KBM-7 (cell line): ENCODE results near the gene DNLZ.
"Not testable (repeated sequence)": the region's sequence is repeated elsewhere in the genome, so short reads cannot be mapped to it uniquely, and the experiment has no call there.

Experiments used
- DNase-seq: peaks from one replicate; pipeline ENCODE4 v3.0.0-alpha.2; 2015
- in situ Hi-C: fragments of 300-500 bp; cut with MboI; formaldehyde crosslinking; loops from 2 replicates; pipeline ENCODE4 v1.14.3; 2020; ENCODE audit warnings: low sequenced_read_pairs, low pct_unique_long_range_greater_than_20kb, mixed read lengths

DNLZ gene

DNA sequence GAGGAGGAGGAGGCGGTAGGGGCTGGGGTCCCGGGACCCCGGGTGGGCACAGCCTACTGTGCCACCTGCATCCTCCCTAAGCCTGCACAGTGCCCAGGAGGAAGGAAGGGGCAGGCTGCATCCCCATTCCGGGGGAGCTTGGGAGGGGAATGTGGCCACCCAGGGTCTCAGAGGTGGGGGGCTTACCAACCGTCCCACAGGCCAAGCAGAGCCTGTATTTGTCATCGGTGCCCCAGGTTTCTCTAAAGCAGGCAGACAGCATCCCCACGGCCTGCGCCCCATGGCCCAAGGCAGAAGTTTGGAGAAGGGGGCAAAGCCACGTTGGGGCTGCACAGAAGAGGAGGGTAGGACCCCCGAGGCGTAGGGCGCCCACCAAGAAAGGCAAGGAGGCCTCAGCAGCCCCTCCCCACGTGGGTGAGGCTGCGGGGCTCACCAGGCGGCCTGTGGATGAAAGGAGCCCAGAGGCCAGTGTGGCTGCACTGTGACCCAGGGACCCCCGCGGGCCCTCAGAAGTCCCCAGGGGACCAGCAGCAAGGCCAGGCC, 36.7 kb downstream of the DNLZ start:
- DNase-seq, result no peak
- in situ Hi-C loops, result no loop called here

DNA sequence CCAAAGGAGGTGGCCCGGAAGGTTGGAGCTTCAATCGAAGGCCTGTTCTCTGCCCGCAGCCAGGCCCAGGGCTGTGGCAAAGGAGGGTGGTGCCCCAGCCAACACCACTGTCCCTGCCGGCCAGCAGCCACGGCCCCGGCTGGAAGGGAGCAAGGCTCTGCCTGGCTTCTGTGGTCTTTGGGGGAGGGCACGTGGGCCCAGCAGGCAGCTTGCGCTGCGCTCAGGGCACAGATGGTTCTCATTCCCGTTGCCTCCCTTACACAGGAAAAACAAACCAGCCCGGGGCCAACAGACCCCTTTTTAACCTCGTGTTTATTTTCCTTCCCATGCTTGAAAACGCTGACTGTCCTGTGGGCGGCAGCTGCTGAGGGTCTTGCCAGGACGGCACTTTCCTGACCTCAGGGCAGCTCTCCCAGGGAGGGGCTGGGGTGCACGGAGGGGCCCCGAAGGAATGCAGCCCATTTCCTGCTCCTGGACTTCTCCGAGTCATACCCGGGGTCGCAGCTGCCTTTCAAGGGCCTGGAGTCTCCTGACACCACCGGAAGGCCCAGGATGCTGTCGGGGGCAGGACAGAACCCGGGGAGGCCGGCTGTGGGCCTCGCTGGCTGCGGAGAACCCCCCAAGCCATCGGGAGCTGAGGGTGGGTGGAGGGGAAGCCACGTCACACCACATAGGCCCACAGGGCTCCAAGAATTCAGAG, 37.3 kb downstream of the DNLZ start:
- DNase-seq, result no peak
- in situ Hi-C loops, result no loop called here

DNA sequence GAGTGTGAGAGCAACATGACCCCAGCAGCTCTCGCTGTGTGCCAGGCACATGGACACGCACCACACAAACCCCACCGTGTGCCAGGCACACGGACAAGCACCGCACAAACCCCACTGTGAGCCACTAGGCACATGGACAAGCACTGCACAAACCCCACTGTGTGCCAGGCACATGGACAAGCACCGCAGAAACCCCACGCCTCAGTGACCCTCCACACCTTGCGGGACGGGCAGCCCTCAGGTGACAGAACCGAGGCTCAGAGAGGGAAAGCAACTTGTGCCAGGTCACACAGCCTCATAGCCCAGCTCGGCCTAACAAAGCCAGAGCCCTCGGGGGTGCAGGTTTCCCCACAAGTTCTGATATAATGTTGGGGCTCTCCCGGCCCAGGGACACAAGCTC, 38.2 kb downstream of the DNLZ start:
- in situ Hi-C loops, result no loop called here
- DNase-seq, result no peak

DNA sequence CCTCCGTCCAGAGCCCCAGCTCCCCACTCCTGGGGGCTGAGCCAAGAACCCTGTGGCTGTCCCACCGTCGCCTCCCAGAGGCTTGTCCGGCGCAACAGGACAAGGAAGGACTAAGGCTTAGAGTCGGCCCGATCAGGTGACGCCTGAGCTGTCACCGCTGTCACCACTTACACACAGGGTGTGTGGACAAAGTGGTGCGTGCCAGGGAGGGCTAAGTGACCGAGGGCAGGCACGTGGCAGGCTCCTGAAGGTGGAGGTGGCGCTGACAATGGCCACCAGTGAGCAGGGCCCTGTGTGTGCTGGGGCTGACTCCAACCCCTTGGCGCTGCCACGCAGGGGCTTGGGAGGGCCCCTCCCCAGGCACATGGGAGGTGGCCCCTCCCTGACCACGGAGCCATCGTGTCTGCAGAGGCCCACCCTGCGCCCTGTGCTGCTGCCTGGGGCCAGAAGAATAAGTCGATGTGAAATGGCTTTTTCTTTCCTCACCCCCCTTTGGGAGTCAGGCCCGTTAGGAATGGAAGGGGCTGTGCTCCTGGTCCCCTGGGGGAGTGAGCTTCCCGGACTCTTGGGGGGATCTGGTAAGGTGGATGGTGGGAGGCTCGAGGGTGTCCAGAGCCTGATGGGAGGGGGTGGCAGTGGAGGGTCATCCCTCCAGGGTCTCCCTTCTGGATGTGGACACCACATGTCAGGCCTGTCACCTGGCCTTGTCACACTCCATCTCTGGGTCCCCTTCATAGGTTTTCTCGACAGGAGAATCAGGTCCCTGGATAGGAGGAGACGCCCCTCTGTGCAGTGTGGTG, 38.8 kb downstream of the DNLZ start:
- in situ Hi-C loops, result no loop called here
- no peak for DNase-seq

DNA sequence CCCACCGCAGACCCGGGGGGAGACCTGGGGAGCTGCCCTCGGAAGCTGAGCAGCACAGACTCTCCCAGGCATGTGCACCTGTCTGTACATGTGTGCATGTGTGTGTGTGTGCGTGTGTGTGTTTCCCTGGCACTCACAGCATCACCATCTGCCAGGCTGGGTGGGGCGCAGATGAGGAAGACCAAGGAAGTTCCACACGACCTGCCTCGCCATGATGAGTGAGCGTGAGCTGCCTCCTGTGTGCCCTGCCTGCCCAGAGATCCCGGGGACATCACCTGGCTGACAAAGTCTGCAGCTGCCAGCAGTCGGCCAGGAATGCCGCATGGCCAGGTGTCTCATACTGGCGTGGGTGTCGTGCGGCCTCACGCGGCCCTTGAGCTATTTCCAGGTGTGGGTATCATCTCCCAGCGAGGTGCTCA, 40.2 kb downstream of the DNLZ start:
- no peak for DNase-seq
- in situ Hi-C loops, result no loop called here

DNA sequence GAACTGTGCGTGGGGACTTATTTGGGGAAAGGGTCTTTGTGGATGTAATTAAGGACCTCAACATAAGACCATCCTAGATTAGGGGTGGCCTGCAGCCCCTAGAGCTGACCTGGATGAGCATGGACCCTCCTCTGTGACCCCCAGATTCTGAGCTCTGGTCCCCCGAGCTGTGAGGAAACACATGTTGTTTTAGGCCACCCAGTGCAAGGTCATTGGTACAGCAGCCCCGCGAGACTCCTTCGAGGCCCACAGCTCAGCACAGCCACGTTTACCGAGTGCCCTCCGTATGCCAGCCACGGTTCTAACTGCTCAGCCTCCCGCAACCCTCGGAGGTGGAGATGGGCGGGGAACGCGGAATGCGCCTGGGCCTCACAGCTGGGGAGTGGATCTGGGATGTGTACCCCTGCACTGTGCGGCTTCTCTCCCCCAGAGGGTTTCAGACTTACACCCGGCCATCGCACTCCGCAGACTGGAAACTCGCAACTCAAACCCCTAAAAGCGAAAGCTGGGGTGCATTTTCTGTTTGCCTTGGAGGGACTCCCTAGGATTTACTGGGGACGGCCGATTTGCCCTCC, 40.7 kb downstream of the DNLZ start:
- in situ Hi-C loops, result no loop called here

DNA sequence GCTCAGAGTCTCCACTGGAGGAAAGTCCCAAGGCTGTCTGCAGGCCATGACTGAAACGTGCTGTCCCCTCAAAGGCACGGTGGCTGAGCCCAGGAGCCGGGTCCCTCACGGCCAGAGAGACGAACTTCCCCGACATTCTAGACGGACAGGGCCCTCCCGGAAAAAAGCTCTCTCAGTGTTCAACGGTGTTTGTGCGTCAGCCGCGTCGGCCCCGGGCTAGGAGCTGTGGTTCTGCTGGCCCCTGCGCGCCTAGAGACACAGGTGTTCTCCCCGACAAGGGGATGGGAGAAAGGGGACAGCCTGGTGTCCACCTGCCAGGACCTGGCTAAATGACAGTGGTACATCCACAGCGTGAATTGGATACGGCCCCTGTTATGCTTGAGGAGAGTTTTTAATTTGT, 42.0 kb downstream of the DNLZ start:
- DNase-seq, result no peak
- in situ Hi-C loops, result no loop called here

More for the DNA sequence above, 40.7 kb downstream of the DNLZ start:
- DNase-seq, result no peak

DNA sequence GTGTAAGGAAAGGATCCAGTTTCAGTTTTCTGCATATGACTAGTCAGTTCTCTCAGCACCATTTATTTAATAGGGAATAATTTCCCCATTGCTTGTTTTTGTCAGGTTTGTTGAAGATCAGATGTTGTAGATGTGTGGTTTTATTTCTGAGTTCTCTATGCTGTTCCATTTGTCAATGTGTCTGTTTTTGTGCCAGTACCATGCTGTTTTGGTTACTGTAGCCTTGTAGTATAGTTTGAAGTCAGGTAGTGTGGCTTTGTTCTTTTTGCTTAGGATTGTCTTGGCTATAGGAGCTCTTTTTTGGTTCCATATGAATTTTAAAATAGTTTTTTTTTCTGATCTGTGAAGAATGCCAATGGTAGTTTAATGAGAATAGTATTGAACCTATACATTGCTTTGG, 42.6 kb downstream of the DNLZ start:
- DNase-seq, in situ Hi-C loops: not testable (repeated sequence)

DNA sequence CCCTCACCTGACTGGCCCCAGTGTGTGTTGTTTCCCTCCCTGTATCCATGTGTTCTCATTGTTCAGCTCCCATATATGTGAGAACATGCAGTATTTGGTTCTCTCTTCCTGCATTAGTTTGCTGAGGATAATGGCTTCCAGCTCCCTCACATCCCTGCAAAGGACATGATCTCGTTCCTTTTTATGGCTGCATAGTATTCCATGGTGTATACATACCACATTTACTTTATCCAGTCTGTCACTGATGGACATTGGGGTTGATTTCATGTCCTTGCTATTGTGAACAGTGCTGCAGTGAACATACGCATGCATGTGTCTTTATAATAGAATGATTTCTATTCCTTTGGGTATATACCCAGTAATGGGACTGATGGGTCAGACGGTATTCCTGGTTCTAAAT, 43.6 kb downstream of the DNLZ start:
- DNase-seq, in situ Hi-C loops: not testable (repeated sequence)

DNA sequence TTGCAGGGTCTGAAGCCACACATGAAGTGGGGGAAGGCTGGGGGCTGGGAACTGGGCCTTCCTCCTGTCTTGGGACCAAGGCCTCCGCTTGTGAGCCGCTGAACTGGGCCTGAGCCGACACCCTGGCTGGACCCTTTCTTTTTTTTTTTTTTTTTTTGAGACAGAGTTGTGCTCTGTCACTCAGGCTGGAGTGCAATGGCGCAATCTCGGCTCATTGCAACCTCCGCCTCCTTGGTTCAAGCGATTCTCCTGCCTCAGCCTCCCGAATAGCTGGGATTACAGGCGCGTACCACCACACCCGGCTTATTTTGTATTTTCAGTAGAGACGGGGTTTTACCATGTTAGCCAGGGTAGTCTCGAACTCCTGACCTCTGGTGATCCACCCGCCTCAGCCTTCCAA, 44.3 kb downstream of the DNLZ start:
- DNase-seq, in situ Hi-C loops: not testable (repeated sequence)

DNA sequence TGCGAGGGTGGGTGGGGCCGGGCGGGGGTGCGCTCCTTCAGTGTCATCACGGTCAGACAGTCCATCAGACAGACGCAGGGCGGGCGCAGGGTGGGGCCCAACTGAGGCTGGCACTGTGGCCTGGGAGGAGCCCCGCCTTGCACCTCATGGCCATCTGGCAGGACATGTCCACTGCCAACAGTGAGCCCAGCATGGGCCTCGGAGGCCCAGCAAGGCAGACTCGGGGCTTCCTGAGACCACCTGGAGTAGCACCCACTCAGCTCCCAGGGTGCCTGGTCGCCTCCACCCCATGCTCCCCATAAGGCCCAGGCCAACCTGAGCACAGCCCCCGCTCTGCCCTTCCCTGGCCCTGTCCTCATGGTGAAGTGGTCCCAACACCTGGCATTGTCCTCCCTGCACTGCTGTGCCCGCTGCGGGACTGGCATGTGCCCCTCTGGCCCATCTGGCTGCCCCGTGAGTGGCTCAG, 44.7 kb downstream of the DNLZ start:
- no peak for DNase-seq
- in situ Hi-C loops, result no loop called here

DNA sequence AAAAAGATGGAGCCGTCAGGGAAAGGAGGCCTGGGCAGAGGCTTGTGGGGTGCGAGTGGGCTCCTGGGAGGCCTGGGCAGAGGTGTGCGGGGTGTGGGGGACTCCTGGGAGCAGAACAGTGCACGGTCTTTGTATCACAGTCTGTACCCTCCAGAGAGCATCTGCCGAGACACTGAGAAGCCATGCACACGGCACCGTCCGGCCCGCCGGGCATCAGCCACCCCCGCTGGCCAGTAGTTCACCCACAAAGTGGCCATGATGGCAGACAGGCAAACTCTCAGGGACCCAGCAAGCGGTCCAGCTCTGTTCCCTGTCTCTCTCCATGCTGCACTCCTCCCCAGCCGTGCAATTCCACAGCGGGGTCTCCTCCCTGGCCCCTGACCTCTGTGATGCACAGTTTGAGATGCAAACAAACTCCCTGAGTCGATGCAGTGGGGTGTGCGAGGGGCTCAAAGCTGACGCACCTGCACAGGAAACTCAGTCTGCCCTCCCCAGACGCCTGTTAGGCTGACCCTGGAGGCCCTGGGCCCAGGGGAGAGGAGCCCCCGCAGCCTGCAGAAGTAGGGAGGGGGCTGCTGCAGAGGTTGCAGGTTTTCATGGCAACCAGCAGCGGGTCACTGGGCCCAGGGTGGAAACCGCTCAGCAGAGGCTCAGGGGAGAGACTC, 45.3 kb downstream of the DNLZ start:
- in situ Hi-C loops, result no loop called here
- DNase-seq, result no peak

DNA sequence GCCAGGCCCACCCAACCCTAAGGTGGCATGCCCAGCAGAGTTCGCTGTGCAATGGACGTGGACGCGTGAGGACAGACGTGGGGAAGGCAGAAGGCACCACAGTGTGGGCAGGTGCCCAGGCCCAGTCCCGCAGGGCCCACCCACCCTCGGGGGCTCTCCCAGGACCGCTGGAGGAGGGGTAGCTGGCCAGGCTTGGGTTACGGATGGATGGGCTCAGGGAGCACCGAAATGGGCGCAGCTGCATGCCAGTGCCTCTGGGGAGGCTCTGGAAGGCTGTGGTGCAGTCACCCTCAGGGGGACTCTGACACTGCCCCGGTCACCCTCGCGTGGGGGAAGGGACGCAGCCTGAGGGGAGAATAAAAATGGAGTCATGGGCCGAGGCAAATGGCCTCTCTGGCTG, 45.8 kb downstream of the DNLZ start:
- in situ Hi-C loops, result no loop called here
- no peak for DNase-seq

DNA sequence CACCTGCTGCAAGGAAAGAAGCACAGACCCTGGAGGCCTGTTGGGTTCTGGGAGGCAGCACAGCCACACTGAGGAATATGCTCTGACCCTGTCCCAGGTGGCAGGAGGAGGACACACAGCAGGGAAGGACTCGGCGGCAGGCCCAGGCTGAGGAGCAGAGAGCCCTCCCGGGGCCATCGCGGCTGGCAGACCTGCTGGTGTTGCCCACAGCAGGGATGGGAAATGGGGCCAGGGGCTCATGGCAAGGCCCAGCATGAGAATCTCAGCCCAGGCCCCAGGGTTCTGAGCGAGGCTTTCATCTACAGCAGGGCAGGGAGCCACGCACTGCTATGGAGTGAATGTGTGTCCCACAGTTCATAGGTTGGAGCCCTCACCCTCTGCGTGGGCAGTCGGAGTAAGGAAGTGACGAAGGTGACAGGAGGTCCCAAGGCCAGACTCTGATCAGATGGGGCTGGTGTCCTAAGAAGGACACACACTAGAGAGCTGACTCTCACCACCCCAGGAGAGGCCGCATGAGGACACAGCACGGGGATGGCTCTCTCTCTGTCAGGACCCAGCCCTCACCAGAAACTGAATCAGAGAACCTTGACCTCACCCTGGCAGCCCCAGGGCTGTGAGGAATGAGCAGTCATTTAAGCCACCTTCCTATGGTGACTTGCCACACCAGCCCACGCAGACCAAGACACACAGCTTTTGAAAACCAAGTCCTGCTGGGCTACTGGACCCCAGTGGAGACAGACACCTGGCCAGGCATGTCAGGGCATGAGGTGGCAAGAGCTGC, 46.5 kb downstream of the DNLZ start:
- in situ Hi-C loops, result no loop called here
- no peak for DNase-seq

DNA sequence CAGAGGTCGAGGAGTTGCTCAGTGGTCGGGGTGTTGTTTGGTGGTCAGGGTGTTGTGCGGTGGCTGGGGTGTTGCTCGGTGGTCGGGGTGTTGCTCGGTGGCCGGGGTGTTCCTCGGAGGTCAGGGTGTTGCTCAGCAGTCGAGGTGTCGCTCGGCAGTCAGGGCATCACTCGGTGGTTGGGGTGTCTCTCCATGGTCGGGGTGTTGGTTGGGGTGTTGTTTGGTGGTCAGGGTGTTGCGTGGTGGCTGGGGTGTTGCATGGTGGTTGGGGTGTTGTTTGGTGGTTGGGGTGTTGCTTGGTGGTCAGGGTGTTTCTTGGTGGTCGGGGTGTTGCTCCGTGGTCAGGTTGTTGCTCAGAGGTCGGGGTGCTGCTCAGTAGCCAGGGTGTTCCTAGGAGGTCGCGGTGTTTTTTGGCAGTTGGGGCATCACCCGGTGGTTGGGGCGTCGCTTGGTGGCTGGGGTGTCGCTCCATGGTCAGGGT, 47.2 kb downstream of the DNLZ start:
- no peak for DNase-seq
- in situ Hi-C loops, result no loop called here

DNA sequence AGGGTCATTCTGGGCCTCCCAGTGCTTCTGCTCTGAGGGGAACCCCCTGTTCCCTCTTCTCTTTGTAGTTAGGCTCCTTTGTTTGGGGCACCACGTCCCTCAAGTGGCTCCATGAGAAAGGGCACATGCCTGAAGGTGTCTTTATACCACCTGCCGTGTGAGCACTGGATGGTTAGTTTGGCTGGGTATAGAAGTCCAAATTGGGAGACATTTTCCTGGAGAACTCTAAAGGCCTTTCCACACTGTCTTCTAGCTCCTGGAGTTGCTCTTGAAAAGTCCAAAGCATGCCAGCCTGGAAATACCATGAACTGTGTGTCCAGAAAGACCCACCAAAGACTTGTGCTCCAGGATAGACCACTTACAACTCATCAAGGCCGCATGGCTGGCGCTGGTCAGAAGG, 48.6 kb downstream of the DNLZ start:
- in situ Hi-C loops, result no loop called here
- no peak for DNase-seq

DNA sequence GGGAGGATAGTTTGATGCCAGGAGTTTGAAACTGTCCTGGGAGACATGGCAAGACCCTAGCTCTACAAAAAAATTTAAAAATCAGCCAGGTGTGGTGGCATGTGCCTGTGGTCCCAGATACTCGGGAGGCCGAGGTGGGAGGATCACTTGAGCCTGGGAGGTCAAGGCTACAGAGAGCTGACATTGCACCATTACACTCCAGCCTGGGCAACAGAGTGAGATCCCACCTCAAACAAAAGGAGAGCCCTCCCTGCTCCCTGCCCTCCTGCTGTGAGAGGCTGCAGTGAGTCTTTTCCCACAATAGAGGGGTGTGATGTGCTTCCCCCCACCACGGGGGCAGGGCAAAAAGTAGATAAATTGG, 49.5 kb downstream of the DNLZ start:
- in situ Hi-C loops, result no loop called here
- no peak for DNase-seq

DNA sequence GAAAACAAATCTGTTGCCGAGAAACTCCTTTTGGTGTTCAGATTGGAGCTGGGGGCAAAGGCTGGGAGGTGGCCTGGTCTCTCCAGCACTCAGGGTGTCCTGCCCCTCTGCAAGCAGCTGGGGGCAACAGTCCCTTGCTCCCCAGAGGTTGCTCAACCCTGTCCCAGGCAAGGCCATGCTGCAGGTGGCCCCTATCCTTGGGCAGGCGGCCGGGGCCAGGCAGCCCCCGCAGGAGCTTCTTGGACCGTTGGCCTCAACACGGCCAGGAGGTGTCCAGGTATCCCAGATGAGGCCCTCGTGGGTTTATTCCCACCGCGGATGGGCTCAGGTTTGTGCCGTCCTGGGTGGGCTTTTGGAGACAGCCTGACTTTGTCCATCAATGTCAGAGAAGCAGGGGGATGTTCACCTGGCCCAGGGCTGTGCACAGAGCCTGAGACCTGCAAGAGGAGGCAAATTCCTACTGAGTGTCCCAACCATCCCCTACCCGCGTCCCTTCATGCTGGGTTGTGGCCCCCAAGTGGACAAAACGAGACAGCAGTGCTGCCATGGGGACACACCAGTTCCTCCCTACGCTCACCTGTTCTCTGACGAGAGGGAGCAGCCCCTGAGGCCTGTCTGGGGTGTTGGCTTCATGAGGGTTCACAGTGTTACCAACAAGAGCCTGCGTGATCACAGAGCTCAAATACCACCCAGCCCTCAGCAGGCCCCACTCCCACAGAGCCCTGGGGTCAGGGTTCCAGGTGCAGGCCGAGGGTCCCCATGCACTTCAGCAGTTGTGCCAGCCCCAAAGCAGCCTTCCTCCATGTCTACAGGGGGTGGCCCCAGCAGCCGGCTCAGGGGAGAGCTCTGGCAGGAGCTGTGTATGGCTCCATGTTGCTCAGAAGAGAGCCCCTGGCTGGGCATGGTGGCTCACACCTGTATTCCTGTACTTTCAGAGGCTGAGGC, 50.2 kb downstream of the DNLZ start:
- in situ Hi-C loops, result no loop called here
- DNase-seq, result no peak
